D341Med (cell line): Measurements from ENCODE around the gene VPS13C.

ENCODE experiments used
- DNase-seq: peaks from one replicate; pipeline ENCODE4 v3.0.0; 2012; ENCODE audit warnings: low spot score

The VPS13C gene

DNA sequence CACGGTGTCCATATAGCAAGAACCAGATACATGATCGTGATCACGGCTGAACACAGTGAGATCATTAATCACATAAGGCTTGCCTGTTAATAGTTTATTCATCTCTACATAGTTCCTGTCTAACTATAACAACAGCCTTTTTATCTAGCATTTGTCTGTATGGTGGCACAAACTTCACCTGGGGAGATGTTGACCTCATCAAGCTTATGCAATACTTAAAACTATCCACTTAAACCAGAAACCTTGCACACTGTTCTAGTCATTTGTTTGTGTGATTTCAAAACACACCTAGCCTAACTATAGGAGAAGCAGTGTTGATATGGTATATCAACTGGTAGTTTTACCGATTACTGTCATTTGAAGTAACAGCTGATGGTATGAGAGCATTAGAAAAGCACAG lies 124.8 kb downstream of the VPS13C start:
- no peak for DNase-seq

DNA sequence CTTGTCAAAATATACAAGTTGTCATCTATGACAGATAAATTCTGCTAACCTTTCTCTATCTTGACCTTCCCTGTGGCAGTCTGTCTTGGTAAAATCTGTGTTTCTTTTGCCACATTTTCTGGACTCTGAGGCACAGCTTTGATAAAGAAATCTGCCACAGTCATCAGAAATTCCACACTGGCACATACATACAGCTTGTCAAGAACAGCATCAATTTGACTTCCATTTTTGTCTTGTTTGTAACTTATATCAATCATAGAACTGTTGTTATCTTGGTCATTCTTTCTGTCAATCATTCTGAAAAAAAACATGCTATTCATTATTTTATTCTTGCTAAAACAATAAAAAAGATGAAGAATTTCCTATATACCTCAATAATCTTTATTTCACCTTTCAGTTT lies 130.8 kb downstream of the VPS13C start:
- DNase-seq, result no peak

DNA sequence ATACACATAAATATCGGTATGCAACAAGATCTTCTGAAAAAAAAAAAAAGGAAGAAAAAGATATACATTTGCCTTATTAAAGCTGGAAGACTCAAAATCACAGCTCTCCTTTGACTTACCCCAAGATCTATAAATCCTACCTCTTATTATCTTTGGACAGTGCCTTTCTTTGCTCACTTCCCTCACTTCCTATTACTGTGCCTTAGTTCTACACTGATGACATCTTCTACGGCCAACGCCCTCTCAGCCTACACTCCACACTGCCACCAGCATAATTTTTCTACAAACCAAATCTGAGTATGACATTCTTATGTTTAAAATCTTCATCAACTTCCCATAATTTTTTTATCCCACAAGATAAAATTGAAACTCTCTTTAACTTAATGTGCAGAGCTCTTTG lies 137.1 kb downstream of the VPS13C start:
- no peak for DNase-seq

DNA sequence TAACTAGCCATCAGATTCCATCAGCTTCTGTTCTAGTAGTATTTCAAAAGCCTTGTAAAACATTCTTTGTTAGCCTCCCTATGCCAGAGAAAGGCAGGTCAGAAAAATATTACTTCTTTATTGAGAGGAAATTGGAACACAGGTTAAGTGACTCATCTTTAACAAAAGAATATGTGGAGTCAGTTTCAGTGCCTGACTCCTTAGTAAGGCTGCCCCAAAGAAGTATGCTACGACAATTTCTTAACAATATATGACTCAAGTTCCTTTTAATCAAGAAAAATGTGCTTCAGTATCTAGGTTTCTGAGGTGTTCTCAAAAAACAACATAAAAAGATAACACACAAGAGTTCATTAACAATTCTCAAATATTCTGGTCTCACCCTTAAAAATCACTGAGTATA lies 139.2 kb downstream of the VPS13C start:
- no peak for DNase-seq

DNA sequence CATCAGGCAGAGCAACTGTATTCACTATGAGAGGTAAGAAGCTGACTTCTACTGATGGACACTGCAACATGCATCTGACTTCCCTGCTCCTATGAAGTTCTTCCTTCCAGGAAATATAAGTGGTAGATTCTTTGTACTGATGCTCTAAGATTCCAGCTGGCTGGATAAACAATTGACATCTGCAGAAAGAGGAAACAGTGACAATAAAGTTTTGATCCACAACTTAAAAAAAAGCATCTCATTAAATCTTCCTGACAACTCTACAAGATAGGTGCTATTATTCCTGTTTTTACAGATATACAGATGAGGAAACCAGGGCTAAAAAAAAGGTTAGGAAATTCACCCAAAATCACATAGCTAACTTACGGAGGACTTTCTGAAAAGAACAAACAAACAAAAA lies 142.8 kb downstream of the VPS13C start:
- DNase-seq, result no peak

DNA sequence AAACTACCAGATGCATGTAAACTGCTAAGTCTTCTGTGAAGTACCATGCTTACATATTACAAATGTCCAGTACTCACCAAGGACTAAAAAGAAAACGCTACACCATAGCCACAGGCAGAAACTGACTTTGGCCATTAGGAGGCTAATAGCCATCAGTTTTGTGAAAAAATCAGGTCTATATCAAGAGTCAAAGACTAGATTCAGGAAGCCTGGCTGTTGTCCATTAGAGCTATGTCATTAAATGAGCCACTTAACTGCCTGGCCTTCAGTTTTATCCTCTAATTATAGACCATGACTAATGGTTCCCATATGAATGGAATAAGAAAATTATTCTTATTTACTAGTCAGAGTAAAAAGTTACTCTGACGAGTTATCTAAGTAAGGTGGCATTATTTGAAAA lies 144.1 kb downstream of the VPS13C start:
- no peak for DNase-seq

DNA sequence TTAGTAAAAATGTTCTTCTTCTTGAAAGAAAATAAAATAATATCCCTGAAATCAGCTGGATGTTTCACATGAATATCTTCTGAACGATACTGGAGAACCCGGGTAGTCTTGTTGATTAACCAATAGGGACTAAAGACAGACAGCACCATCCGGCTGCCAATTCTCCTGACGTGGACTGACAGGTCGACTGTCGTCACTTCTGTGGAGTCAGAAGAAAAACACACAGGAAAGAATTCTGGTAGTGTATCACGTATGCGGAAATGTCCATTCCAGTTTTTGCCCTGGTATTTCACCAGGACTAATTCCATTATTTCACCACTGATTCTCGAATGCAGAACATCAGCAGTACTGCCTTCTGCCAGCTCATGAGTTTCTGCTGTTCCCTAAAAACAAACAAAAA lies 144.6 kb downstream of the VPS13C start:
- DNase-seq, result no peak

DNA sequence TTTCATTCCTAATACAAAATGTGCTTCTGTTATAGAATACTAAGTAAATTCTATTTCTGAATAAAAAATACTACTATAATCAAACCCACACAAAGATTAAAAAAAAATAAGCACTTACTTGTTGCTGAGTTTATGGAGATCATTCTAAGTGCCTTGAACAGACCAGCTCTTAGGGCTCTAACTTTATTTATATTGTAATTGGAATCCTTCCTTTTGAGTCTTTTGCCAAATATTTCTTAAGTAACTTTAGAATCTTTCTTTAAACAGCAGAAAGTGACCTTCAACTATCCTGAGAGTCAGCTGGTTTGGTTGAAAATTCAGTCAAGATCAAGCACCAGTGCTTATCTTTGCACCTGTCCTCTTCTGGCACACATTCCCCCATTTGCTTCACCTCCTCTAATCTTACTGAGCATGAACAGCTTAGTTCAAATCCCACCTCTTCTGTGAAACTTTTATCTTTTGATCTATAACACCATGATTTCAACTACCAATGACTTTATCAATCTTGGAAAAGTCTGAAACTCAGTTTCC lies 149.3 kb downstream of the VPS13C start:
- DNase-seq, result no peak

DNA sequence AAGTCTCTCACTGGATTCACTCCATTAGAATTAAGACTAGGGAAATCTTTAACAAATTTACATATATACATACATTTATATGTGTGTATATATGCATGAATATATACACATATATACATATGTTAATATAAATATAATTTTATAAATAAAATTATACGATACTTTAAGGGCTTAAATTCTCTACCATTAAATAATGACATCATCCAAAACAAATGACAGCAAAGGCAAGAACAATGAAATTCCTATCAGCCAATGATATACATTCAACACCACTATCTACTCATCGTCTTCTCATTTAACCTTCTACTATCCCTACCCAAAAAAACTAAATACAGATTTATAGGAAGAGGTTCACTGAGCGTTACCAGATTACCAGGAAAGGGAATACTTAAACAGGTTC lies 152.0 kb downstream of the VPS13C start:
- DNase-seq, result no peak

DNA sequence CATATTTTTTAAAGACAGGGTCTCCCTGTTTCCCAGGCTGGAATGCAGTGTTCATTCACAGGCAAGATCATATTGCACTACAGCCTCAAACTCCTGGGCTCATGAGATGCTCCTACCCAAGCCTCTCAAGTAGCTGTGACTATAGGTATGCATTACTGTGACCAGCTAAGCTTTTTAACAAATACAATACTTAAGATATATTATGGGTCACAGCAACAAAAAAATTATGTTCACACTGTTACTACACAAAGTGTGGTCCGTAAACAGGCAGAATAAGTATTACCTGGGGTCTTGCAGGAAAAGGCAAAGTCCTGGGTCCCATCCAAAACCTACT lies 152.5 kb downstream of the VPS13C start:
- no peak for DNase-seq

DNA sequence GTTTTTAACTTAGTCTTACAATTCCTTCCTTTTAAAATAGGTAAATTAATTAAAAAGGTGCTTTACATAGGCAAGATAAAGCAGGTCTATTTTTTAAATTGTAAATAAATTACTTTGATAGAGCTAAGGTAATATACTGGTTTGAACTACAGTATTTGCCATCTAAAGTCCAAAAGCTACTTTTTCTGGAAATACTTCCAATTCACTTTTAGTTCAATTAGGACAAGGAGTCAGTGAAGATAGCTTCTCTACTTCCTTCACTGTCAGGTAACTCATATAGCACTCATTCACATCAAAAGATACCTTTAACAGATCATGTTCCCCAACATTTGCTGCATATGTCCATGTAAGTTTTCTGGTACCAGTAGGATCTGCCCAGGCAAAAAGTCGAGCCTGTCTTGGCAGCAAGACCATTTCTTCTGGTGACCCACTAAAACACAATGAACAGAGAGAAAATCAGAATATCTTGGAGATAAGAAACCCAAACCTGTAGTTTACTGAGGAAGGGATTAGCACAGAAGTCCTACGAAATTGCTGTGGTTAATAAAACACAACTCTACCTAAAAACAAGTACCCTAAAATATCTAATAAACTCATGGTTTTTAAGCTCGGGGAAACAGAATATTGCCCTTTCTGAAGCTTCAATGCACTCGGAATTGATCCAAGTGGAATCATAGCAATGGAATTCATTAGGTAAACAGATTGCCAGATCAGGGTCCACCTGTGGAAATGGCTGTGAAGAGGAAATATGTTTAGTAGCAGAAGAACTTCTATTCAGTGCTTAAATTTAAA lies 153.1 kb downstream of the VPS13C start:
- no peak for DNase-seq

DNA sequence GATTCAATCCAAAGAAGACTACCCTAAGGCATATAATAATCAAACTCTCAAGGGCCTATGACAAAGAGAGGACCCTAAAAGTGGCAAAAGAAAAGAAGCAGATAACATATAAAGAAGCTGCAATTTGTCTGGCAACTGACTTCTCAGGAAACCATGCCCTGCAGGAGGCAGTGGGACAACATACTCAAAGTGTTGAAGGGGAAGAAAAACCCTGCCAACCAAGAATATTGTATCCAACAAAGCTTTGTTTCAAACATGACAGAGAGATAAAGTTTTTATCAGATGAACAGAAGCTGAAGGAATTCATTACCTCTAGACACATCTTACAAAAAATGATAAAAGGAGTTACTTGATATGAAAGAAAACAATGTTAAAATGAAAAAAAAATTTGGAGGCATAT lies 167.1 kb downstream of the VPS13C start:
- no peak for DNase-seq

DNA sequence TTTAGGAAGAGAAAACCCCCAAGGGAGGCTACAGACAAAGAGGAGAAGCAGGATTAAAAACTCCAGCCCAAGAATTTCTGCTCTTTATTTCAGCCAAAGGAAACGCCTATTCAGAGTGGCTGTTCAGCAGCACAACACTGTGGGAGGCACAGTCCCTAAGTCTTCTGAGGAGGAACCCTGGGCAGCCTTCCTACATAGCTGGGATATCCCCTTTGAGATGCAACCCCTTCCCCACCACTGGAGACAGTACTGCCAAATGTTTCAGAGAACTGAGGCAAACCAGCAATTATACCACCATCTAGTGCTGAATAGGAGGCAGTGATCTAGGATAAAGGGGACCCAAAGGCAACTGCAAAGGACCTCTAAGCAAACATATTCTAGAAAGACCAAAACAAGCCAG lies 168.1 kb downstream of the VPS13C start:
- peak; percentile 5 for DNase-seq

DNA sequence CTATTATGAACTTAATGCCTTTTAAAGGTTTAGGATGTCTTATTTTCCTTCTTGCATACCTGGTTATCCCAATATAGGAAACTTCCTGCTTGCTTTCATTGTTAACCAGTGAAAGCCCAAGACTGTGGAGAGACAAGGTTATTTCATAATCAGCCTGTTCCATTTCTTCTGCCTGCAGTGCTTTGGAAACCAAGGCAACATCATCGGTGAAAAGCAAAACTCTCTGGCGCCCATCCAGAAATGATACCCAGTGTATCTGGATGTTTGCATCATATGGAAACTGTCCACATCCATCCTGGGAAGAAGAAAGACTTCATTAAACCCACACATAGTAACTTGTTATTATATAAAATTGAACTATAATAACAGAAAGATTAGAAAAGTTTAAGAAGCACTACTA lies 170.1 kb downstream of the VPS13C start:
- DNase-seq, result no peak

DNA sequence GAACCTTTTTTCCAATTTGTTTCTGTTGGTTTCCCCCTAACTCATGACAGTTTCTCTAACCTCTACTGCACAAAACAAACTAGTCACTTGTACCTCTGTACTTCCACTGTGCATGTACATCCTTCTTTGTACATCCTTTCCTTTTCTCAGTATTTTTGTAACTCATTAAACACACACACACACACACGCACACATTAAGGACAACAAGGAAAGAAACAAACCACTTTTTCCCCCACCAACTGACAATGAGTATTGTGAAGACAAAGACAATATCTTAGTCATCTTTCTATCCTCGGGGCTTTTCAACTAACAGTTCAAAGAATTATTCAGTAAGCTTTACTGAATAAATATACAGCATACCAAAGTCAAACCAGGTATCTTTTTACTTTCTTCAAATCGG lies 170.5 kb downstream of the VPS13C start:
- no peak for DNase-seq

DNA sequence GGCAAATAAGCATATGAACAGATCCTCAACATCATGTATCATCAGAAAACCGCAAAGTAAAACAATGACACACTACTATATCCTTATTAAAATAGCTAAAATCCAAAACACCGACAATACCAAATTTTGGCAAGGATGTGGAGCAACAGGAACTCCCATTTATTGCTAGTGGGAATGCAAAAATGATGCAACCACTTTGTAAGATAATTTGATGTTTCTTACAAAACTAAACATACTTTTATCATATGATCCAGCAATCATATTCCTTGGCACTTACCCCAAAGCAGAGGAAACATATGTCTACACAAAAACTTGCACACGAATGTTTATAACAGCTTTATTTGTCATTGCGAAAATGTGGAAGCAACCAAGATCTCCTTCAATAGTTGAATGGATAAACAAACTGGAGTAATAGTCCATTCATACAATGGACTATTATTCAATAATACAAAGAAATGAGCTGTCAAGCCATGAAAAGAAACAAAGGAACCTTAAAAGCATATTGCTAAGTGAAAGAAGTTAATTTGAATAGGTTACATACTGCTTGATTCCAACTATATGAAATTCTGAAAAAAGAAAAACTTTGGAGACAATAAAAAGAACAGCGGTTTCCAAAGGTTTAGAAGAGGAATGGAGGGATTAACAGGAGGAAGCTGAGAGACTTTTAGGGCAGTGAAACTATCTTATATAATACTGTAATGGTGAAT lies 172.0 kb downstream of the VPS13C start:
- no peak for DNase-seq

DNA sequence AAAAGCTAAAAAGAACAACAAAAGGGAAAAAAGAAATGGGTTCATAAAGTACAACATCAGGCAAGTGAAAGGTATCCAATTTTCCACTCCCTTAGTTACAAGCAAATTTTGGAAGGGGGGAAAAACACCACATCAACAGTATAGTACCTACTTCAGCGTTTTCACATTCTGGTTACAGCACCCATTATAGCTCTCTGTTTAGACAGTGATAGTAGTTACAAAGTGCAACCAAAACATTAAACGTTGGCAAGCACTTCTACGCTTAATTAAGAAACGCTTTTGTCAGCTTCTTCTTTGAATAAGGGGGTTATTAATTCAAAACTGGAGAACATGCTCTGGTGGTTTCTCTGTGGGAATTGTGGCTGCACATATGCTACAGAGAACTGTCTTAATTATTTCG lies 180.2 kb downstream of the VPS13C start:
- no peak for DNase-seq

DNA sequence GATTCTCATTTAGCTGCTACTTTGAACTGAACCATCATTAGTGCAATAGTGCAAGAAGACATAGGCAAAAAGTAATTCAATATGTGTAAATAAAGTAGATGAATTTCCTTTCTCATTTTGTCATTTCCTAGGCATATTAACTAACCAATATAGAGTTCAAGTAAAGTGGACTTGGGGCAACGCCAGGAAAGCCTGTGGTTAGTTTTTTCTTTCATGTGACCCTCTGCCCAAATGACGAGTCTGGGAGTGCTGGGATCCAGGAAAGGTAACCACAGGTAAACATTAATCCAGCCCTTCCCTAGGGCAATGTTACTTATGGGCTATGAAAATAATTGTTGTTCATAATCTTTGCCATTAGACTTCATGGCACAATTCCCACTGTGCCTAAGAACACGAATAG lies 181.0 kb downstream of the VPS13C start:
- no peak for DNase-seq

DNA sequence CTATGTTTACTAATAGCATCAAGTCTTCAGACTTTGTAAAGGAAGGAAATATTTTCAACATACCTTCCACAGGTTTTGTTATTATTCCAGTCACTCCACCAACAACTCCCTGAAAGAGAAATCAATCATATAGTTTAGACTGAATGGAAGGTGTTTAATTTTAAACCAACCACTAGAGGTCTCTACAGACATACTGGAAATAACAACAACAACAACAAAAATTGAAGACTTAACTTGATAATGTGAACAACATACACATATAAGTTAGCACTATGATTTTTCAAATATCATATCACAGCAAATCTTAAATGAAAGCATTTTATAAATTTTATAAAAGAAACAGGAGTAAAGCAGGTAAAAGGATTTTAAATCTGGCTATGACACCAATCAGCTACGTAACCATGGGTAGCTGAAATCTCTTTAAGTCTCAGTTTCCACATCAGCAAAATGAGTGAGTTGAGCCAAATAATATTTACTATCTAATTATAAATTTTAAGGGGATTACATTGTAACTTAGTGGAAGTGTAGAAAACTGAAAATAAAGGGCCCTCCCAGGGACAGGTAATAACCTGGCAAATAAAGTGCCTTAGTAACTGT lies 188.2 kb downstream of the VPS13C start:
- DNase-seq, result no peak

DNA sequence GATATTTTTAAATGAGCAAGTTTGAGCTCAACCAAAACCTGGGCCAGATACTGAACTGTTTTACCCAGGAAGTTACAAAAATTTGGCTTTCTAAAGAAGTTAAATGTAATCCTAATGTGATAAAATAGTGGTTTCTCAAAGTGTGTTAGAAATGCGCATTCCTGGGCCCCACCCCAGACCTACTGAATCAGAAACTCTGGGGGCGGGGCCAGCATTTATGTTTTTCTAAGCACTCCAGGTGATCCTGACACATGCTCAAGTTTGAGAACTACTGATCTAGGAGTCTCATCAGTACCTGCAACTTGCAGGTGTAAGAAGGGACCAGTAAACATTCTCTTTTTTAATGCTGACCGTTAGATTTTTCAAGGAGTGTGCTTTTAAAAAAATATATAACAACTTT lies 190.6 kb downstream of the VPS13C start:
- DNase-seq, result no peak

DNA sequence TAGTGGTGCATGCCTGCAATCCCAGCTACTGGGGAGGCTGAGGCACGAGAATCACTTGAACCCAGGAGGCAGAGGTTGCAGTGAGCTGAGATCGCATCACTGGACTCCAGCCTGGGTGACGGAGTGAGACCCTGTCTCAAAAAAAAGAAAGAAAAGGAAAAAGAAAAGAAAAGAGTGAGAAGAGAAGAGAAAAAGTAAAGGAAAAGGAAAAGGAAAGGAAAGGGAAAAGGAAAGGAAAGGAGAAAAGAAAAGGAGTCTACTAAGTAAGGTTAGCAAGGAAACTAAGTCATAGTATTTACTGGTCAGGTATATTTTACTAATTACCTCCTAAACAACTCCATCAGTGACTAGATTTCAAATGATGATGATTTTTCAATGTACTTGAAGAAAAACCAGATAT lies 198.3 kb downstream of the VPS13C start:
- no peak for DNase-seq

DNA sequence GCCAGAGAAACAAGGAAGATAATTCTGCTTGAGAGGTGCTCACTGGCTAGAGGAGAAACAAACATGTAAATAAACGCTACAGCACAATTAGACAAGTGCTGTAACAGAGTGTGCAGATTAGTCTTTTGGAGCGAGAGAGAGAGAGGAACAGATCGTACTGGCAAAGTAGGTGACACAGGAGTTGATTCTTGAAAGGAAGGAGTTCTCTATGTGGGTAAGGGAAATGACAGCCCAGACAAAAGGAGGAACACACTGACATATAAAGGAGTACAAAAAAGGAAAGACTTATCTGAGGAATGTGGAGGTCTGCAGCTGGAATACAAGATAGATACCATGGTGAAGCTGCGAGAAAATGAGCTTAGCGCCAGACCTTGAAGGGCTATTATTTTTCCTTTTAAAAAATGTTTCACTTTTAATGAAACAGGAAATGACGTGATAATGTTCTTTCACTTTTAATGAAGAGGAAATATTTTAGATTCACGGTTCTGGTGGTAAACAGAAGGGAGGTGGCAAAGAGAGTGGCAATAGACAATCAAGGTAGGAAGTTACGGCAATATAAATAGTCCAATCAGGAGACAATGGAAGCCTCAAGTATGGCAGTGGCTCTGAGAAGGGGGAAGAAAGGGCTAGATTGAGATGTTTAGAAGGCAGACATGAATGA lies 202.9 kb downstream of the VPS13C start:
- DNase-seq, result no peak

DNA sequence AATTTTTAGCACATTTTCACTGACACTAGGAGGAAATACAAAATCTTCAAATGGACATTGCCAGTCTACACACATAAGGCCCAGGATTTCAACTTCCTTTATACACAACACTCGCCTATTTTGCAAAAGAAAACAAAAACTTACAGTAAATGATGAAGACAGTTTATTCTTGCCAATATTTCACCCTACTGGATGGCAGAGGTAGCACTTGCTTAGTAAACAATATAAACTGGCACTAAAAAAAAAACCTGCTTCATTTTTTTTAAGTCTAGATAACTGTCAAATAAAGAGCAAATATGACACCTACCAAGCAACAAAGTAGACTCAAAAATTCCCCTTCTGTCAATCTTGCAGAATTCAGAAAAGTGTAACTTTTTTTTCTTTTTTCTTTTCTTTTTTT lies 204.0 kb downstream of the VPS13C start:
- no peak for DNase-seq
